Stimulated activated effector memory CD8-positive, alpha-beta T cell treated with anti-CD3 and anti-CD28 coated beads, Interleukin-12 subunit alpha, Interleukin-12 subunit beta, amount 100 ng/mL, for 72 hours (primary cell): ENCODE measurements around the gene CLDN8.

Experiments used
- ATAC-seq: fragments of 150-1000 bp; cut with Tn5 transposase; 2 replicates; pipeline ENCODE4 v1.10.0; 2021
- DNase-seq, 2 donors: peaks; one replicate each; pipeline ENCODE4 v3.0.0; 2021 to 2022; ENCODE audit warnings: low spot score in 2 of 2
- H3K27ac Mint-ChIP-seq: one replicate; pipeline ENCODE4 v1.8.0; 2022; ENCODE audit warnings: mild to moderate bottlenecking, mixed read lengths
- H3K36me3 Mint-ChIP-seq: one replicate; pipeline ENCODE4 v1.8.0; 2022; ENCODE audit warnings: mild to moderate bottlenecking, mixed read lengths
- H3K4me1 Mint-ChIP-seq: one replicate; pipeline ENCODE4 v1.8.0; 2022; ENCODE audit warnings: mixed read lengths
- H3K4me3 Mint-ChIP-seq: one replicate; pipeline ENCODE4 v1.8.0; 2022; ENCODE audit warnings: mild to moderate bottlenecking, mixed read lengths
- H3K9me3 Mint-ChIP-seq: one replicate; pipeline ENCODE4 v1.8.0; 2022; ENCODE audit warnings: mixed read lengths

CLDN8 gene

DNA sequence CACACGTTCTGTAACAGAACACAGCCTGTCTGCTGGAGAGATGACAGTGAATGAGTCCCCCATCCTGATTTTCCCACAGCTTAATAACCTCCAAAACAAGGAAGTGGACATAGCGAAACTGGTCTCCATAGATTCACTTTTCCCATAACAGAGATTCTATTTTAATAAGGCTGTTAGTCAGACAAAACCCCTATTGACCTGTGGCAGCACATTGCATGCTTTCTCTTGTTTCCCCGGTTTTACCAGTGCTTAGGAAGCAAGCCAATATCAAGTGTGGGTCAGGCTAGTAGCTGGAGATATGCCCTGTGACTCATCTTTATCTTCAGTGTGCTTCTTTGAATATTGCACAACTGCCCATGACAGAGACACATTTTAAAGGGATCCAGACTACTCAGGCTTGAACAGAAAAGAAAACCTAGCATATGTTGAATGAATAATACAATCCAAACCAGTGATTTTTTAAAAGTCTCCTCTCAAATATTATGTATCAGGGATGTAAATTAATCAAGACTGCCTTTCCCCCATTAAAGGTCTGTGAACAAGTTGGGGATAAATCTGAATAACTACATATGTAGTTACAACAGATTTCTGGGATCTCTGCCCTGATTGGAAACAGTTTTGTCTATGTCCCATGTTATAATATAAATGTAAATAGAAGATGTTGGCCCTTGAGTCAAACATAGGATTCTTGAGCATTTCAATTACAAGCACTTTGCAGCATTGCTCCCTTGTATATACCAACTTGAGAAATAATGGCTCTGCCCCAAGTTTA is 11.9 kb upstream of the CLDN8 start:
- DNase-seq (no peak), ATAC-seq (no peak)
- Mint-ChIP-seq H3K9me3 (peaks cover 6% of the 10 kb centered on the region), H3K36me3 (no peaks in the 10 kb centered on the region), H3K4me1 (no peaks in the 10 kb centered on the region), H3K27ac (no peak overlapping the region), H3K4me3 (no peak overlapping the region)

DNA sequence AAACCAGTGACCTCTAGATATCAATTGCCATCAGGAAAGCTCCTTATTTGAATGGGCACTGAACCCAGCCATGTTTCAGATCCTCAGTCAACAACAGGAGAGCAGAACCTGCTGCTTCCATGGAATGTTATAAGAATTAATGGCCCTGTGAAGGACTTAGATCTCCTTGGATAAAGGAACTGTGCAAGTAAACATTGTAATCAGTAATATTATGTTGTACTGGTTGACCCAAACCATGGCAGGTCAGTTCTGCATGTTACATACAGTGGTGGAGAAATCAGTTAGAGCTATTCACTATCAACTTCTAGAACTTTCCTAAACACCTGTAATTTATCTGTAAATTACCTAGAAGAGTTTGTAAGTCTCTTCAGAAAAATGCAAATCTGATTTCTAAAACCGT is 11.2 kb upstream of the CLDN8 start:
- no peak for DNase-seq
- no peak for ATAC-seq
- no peaks in the 10 kb centered on the region for H3K4me1 Mint-ChIP-seq
- peaks cover 6% of the 10 kb centered on the region for H3K9me3 Mint-ChIP-seq
- no peaks in the 10 kb centered on the region for H3K36me3 Mint-ChIP-seq
- no peak overlapping the region for H3K27ac Mint-ChIP-seq
- no peak overlapping the region for H3K4me3 Mint-ChIP-seq

DNA sequence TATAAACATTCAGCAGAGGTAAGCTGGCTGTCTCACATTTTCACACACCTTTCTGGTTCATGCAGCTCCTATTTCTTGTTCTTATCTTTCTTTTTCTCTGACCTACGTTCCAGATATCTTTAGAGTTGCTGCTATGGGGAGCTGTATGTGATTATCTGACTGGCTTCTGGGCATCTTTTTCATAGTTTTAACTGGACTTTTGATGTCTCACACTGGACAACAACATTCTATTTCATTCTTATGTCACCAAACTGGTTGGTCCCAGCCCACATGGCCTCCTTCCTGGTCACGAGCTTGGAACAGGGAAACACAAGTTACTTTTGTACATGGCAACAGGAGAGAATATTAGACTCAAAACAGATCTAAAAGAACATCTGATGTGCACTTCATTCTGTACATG is 7.7 kb upstream of the CLDN8 start:
- H3K36me3 Mint-ChIP-seq, result no peaks in the 10 kb centered on the region
- no peak overlapping the region for H3K27ac Mint-ChIP-seq
- no peaks in the 10 kb centered on the region for H3K9me3 Mint-ChIP-seq
- ATAC-seq, result no peak
- no peaks in the 10 kb centered on the region for H3K4me1 Mint-ChIP-seq
- no peak for DNase-seq
- H3K4me3 Mint-ChIP-seq, result no peak overlapping the region

DNA sequence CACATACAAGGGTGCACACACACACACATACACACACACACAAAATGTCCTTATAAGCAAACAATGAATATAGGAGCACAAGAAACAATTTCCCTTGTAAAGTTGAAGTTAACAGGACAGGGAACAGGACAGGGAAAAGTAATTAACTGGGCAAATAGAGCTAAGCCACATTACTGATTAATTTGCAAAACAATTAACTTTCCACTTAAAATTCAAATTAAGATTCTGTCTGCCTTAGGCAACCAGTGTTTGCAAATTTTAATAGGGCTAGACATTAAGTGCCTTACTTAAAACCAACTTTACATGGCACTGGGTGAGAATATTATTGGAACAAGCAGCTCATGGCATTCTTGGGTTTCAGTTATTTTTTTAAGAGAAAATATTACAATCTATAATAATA is 6.8 kb upstream of the CLDN8 start:
- Mint-ChIP-seq H3K9me3 (no peaks in the 10 kb centered on the region), H3K36me3 (no peaks in the 10 kb centered on the region), H3K4me1 (no peaks in the 10 kb centered on the region), H3K27ac (no peak overlapping the region), H3K4me3 (no peak overlapping the region)
- ATAC-seq, result no peak
- DNase-seq, result no peak

DNA sequence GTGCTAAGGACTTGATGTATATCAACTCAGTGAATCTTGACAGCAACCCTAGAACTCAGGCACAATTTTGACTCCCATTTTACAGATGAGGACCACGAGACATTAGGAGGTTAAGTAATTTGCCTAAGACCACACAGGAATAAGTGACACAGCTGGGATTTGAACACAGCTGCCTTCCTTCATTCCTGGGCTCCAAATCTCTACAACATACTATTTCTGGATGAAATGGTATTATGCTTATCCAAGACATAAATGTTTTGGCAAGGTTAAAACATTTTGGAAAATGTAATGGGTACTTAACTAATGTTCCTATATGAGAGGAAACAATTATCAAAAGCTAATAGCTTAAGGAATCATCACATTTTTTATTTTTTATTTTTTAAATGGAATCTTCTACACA is 4.8 kb downstream of the CLDN8 start:
- Mint-ChIP-seq H3K9me3 (no peaks in the 10 kb centered on the region), H3K4me3 (no peak overlapping the region), H3K27ac (no peak overlapping the region), H3K4me1 (no peaks in the 10 kb centered on the region), H3K36me3 (no peaks in the 10 kb centered on the region)
- no peak for ATAC-seq
- DNase-seq, result no peak

DNA sequence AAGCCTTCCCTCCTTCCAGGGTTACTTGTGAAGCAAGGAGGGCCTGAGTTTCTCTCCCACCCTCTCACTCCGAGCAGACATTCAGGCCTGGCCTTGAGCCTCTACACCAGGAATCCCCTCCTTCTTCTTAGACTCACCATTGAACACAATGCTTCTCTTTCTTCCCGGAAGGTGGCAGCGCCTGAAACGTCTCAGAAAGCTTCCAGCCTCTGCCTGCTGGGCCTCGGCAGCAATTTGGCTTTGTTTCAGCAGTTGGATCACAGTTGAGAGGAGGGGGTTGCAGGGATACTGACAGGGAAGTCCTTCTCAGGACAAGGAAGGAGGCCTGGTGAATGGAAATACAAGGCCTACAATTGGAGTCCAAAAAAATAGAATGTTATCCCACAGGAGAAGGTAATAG is 6.3 kb downstream of the CLDN8 start:
- no peak for DNase-seq
- no peaks in the 10 kb centered on the region for H3K4me1 Mint-ChIP-seq
- no peaks in the 10 kb centered on the region for H3K9me3 Mint-ChIP-seq
- H3K36me3 Mint-ChIP-seq, result no peaks in the 10 kb centered on the region
- H3K4me3 Mint-ChIP-seq, result no peak overlapping the region
- ATAC-seq, result no peak
- H3K27ac Mint-ChIP-seq, result no peak overlapping the region

DNA sequence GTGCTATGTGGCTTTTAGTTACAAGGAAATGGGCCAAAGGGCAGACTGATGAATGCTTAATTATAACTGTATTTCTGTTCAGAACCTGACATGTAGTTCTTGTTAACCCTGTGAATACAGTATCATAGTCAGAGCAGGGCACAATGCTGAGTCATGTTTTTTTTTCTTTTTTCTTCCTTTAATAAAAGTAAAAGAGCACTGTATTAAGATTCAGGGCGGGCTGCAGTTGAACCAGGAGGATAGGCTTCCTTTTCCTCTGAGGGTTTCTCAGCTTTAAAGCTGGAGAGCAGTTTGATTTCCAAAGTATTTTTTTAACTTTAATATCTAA is 8.7 kb downstream of the CLDN8 start:
- Mint-ChIP-seq H3K27ac (no peak overlapping the region), H3K4me1 (no peaks in the 10 kb centered on the region), H3K36me3 (no peaks in the 10 kb centered on the region), H3K4me3 (no peak overlapping the region), H3K9me3 (no peaks in the 10 kb centered on the region)
- DNase-seq (no peak), ATAC-seq (no peak)

DNA sequence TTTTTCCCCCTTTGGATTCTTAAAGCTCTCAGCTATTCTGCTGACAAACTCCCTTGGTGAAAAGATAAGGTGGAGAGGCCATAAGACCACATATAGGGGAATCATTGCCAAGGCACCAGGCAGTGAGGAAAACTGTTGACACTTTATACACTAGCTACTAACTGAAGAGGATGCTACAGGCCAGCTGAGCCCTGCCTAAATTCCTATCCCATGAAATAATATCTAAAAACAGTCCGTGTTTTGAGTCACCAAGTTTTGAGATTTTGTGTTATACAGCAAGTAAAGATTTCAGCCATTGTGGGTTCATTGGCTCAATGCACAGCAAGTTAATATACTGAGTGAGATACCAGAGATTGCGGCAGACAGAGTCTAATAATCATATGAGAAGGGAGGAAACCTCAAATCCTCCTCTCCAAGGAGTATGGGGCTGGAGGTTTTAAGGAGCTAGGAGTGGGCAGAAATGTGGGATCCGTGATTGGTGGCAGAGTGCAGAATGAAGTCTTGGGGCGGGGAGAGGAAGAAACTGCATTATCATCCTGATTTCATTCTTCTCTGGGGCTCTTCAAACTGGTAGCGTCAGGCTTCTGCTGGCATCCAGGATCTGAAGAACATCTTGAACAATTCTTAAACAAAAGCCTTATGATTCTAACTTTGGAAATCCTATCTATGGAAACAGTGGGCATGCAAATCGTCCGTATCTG is 9.2 kb downstream of the CLDN8 start:
- Mint-ChIP-seq H3K36me3 (no peaks in the 10 kb centered on the region), H3K4me3 (no peak overlapping the region), H3K4me1 (no peaks in the 10 kb centered on the region), H3K9me3 (no peaks in the 10 kb centered on the region), H3K27ac (no peak overlapping the region)
- ATAC-seq (no peak), DNase-seq (no peak)

DNA sequence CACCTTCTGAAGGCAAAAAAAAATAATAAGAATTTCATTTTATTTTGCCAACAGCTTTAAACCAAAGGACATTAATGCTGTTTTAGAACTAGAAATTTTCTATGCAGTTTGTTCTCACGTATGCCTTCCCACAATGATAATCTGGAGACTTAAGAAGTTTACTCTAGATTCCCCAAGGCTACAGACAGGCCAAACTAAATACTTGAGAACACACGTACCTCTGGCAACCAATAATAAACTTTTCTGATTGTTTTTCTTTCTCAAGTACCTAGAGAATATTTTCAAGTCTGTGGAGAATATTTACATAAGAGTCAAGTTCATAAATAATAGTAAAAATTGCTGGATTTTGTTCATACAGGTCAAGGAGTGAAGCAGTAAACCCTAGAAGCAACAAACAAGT is 15.9 kb downstream of the CLDN8 start:
- DNase-seq (no peak), ATAC-seq (no peak)
- Mint-ChIP-seq H3K9me3 (no peaks in the 10 kb centered on the region), H3K27ac (no peak overlapping the region), H3K36me3 (no peaks in the 10 kb centered on the region), H3K4me3 (no peak overlapping the region), H3K4me1 (no peaks in the 10 kb centered on the region)

DNA sequence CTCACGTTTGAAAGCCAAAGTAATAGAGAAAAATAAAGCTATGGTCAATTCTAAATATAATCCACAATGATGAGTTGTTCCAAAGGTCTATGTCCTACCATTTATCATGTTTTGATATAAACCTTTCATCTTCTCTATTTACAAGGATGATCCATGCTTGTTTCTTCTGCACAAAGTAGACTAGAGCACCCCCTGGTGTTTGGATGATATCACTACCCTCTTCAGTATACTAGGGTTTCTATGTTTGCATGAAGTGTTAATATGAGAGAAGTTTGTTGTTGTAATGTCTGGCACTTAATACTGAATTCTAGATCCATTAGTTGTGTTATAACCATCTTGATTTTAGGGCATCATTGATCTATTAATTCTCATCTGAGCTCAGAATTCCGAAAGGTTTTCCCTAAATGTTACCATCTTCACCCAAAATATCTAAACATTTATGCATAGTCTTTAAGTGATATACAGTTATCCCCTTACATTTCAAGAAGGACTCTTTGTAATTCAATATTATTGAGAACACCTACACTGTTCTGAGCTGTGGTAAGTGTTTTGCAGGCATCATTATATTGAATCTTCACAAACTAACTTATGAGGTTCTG is 21.1 kb downstream of the CLDN8 start:
- Mint-ChIP-seq H3K4me1 (no peaks in the 10 kb centered on the region), H3K27ac (no peak overlapping the region), H3K36me3 (no peaks in the 10 kb centered on the region), H3K4me3 (no peak overlapping the region), H3K9me3 (peaks cover 5% of the 10 kb centered on the region)
- ATAC-seq (no peak), DNase-seq (no peak)

DNA sequence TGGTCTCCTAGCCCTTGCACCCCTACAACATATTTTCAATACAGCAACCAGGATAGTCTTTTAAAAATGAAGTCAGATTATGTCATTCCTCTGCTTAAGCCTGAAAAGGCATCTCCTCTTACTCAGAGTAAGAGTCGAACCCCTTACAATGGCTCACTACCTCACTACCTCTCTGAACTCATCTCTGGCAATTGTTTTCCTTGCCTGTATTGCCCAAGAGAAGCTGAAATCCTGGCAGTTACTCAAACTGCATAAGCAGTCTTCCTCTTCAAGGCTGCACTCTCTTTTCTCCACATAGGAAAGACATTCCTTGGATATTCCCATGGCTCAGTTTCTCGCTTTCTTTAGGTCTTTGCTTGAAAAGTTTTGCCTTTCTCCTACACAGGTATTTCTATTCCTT is 22.7 kb downstream of the CLDN8 start:
- DNase-seq (no peak), ATAC-seq (no peak)
- no peaks in the 10 kb centered on the region for H3K36me3 Mint-ChIP-seq
- no peak overlapping the region for H3K4me3 Mint-ChIP-seq
- peaks cover 5% of the 10 kb centered on the region for H3K9me3 Mint-ChIP-seq
- H3K4me1 Mint-ChIP-seq, result no peaks in the 10 kb centered on the region
- H3K27ac Mint-ChIP-seq, result no peak overlapping the region

DNA sequence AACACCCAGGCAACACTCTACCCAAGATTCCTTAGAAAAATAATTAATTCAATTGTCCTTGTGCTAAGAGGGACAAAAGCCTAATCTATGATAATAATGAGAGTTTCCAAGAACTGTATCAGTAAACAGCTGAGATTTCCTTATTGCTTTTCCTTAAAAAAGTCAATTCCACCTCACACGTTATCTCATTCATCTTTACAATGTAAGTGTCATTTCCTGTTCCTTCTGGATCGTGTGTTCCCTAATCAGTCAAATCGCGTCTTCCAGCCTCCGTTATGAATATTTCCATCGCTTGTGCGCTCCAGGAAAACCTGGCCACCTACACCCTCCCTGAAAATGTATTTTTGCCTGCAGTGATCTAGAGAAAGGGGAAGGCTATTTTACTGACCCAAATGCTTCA is 25.3 kb downstream of the CLDN8 start:
- Mint-ChIP-seq H3K9me3 (peaks cover 5% of the 10 kb centered on the region), H3K36me3 (no peaks in the 10 kb centered on the region), H3K4me3 (no peak overlapping the region), H3K4me1 (no peaks in the 10 kb centered on the region), H3K27ac (no peak overlapping the region)
- ATAC-seq (no peak), DNase-seq (no peak)

DNA sequence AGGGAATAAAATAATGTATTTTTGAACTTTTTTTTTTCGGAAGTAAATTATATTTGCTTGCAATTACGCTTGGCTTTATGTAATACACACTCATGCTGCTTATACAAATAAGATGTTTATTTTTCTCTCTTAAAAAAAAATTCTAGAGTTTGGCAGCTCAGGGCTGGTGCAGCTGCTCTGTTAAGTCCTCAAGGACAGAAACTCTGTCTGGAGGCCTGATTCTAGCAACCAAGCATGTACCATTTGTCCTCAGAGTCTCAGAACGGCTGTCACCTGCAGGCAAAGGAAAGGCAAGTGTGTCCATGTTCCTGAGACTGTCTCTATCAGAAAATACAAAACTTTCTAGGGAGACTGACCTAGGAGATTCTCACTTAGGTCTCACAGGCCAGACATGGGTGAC is 26.1 kb downstream of the CLDN8 start:
- Mint-ChIP-seq H3K27ac (no peak overlapping the region), H3K4me3 (no peak overlapping the region), H3K9me3 (peaks cover 5% of the 10 kb centered on the region), H3K4me1 (no peaks in the 10 kb centered on the region), H3K36me3 (no peaks in the 10 kb centered on the region)
- DNase-seq (no peak), ATAC-seq (no peak)

DNA sequence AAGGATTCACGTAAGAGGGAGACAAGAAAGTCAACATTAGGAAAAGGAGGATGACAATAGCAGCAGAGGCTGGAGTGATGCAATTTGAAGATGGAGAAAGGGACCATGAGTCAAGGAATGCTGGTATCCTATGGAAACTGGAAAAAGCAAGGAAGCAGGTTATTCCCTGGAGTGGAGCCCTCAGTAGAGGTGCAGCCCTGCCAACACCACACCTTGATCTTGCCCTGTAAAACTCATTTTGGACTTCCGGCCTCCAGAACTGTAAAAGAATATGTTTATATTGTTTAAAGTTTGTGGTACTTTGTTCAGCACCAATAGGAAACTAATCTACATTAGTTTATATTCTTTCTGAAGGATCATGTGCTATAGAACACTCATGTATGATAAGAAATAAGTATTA is 29.7 kb downstream of the CLDN8 start:
- Mint-ChIP-seq H3K4me1 (no peaks in the 10 kb centered on the region), H3K27ac (no peak overlapping the region), H3K4me3 (no peak overlapping the region), H3K9me3 (no peaks in the 10 kb centered on the region), H3K36me3 (no peaks in the 10 kb centered on the region)
- no peak for ATAC-seq
- DNase-seq, result no peak

DNA sequence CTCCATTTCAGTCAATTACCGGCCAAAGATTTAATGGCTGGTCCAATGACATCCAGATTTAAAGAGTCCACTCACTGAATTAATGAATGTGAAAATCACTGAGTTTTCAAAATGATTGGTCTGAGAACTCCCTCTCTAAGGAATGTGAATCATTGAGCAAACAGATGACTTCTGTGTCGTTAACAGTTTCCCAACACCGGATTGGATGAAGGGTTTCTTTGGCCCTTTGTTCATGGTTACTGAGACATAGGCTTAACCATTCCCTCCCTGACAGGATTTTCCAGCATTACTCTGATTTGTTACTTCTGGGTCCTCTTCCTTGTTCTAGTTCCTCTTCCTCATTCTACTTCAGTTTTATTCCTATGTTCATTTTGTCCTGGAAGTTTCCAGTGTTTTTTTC is 47.8 kb downstream of the CLDN8 start:
- ATAC-seq, result no peak
- no peaks in the 10 kb centered on the region for H3K4me1 Mint-ChIP-seq

DNA sequence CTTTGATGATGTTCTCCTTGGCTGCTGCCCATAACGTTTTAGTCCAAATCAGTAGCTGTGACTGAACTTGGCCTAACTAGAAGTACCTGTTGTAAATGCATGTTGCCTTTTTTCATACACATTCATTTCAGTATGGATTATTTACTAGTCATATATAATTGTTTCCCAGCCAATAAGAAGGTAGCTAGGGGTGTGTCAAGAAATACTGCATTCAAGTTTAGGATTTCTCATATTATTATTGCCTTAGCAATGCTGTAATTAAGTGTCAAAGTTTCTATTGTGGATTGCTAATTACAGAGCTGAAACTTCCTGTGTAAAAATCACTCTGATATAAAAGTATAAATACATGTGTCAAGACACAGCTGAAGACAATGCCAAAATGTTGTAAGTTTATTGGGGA is 49.2 kb downstream of the CLDN8 start, which contains the start of gene CLDN17:
TSS of gene CLDN17 (minus strand) at position 101 of the 400 bp plus-strand sequence. CDS start 188 bp downstream, outside the sequence.
- Mint-ChIP-seq H3K4me3 (no peak within 1 kb of the TSS), H3K27ac (no peak within 1 kb of the TSS), H3K4me1 (no peaks in the 10 kb centered on the region), H3K36me3 (no peaks in the 10 kb centered on the region), H3K9me3 (peaks cover 20% of the 10 kb centered on the region)
- DNase-seq (no peak), ATAC-seq (no peak)

More for the DNA sequence above, 47.8 kb downstream of the CLDN8 start:
- no peak overlapping the region for H3K4me3 Mint-ChIP-seq
- no peak for DNase-seq
- peaks cover 20% of the 10 kb centered on the region for H3K9me3 Mint-ChIP-seq
- H3K27ac Mint-ChIP-seq, result no peak overlapping the region
- no peaks in the 10 kb centered on the region for H3K36me3 Mint-ChIP-seq
